SKM-1 (cell line): ENCODE measurements around the gene XPO6.

Experiments
- DNase-seq: peaks from one replicate; lab custom pipeline; 2025; ENCODE audit not compliant: unreplicated experiment; lab: John Stamatoyannopoulos, UW

XPO6 gene

GRCh38 chr16:28210979-28211588, 681 bp downstream of the XPO6 start:
- DNase-seq = peak; percentile 15

GRCh38 chr16:28210264-28210663, 1.5 kb downstream of the XPO6 start:
- no peak for DNase-seq

- no peak for DNase-seq
Observed at GRCh38 chr16:28208824-28209223, 2.9 kb downstream of the XPO6 start.

GRCh38 chr16:28208131-28208530, 3.6 kb downstream of the XPO6 start:
- DNase-seq = no peak

GRCh38 chr16:28207399-28207798, 4.4 kb downstream of the XPO6 start:
- DNase-seq = no peak

- no peak for DNase-seq
Observed at GRCh38 chr16:28205974-28206373, 5.8 kb downstream of the XPO6 start.

- DNase-seq = no peak
Observed at GRCh38 chr16:28205117-28205899, 6.5 kb downstream of the XPO6 start.

- DNase-seq = no peak
Observed at GRCh38 chr16:28204622-28205021, 7.1 kb downstream of the XPO6 start.

GRCh38 chr16:28204204-28204603, 7.6 kb downstream of the XPO6 start:
- no peak for DNase-seq

- DNase-seq = peak; percentile 17
Observed at GRCh38 chr16:28202147-28202746, 9.5 kb downstream of the XPO6 start.

GRCh38 chr16:28200661-28201060, 11.1 kb downstream of the XPO6 start:
- DNase-seq = no peak

GRCh38 chr16:28196387-28196987, 15.3 kb downstream of the XPO6 start:
- no peak for DNase-seq

GRCh38 chr16:28195859-28196258, 15.9 kb downstream of the XPO6 start:
- no peak for DNase-seq

- DNase-seq = no peak
Observed at GRCh38 chr16:28193530-28194423, 18.0 kb downstream of the XPO6 start.

GRCh38 chr16:28192806-28193529, 18.8 kb downstream of the XPO6 start:
- DNase-seq = no peak

- no peak for DNase-seq
Observed at GRCh38 chr16:28191364-28191960, 20.3 kb downstream of the XPO6 start.

GRCh38 chr16:28189245-28189644, 22.5 kb downstream of the XPO6 start:
- no peak for DNase-seq

GRCh38 chr16:28188085-28188916, 23.5 kb downstream of the XPO6 start:
- DNase-seq = no peak

GRCh38 chr16:28187595-28188004, 24.2 kb downstream of the XPO6 start:
- no peak for DNase-seq
